ENCODE results near the gene KIF24. TPM values are rescaled to one million over a fixed set of nuclear protein-coding genes. Genes with fewer than 3 reads are reported as not detected.

The KIF24 gene
- total and polyA plus RNA-seq, 9 donors = 0.47 to 3.2 (median 1.00) TPM

- DNase-seq = no peak
- Histone ChIP-seq H3K36me3 (no peaks in the 10 kb centered on the region), H3K4me1 (ENCODE audit: insufficient read depth) (no peaks in the 10 kb centered on the region), H3K4me3 (no peak overlapping the region), H3K27me3 (no peaks in the 10 kb centered on the region), H3K27ac (no peak overlapping the region), H3K9me3 (no peaks in the 10 kb centered on the region)
- intact Hi-C loops (cut with DNase I) = loop anchor here in 2 of 4 donors (10.0 kb wide), 1 partner anchor 269 kb away; no protein-coding TSS in a partner anchor
- TF ChIP-seq CTCF (IDR thresholded peaks at IDR 0.05) (no peak), POLR2A (IDR thresholded peaks at IDR 0.05) (no peak), EP300 (IDR thresholded peaks at IDR 0.05) (no peak)
- WGBS, 3 donors = 87 to 90% (median 89%) methylated on average over 4 of the region's 4 CpGs
These were observed 6.3 kb upstream of the KIF24 start for GRCh38 chr9:34335376-34335775.

GRCh38 chr9:34334916-34335315 lies 5.8 kb upstream of the KIF24 start:
- H3K4me1 ChIP-seq (ENCODE audit: insufficient read depth) = no peaks in the 10 kb centered on the region
- H3K27ac ChIP-seq = no peak overlapping the region
- TF ChIP-seq POLR2A (IDR thresholded peaks at IDR 0.05) = no peak
- no peak for TF ChIP-seq CTCF (IDR thresholded peaks at IDR 0.05)
- TF ChIP-seq EP300 (IDR thresholded peaks at IDR 0.05) = no peak
- no peak overlapping the region for H3K4me3 ChIP-seq
- WGBS, 3 donors = 74 to 80% (median 78%) methylated on average over 2 of the region's 2 CpGs
- intact Hi-C loops (cut with DNase I) = loop anchor here in 3 of 4 donors (5.0 to 10.0 kb wide), 2 partner anchors 42 to 270 kb away; partner anchors contain the start of gene MYORG (in 1 of the 3)
- H3K36me3 ChIP-seq = no peaks in the 10 kb centered on the region
- DNase-seq = no peak
- no peaks in the 10 kb centered on the region for H3K27me3 ChIP-seq
- H3K9me3 ChIP-seq = no peaks in the 10 kb centered on the region

GRCh38 chr9:34334337-34334824 lies 5.3 kb upstream of the KIF24 start:
- DNase-seq = no peak
- no peaks in the 10 kb centered on the region for H3K4me1 ChIP-seq (ENCODE audit: insufficient read depth)
- no peak overlapping the region for H3K4me3 ChIP-seq
- WGBS, 3 donors = 36 to 56% (median 50%) methylated on average over 1 of the region's 1 CpG
- H3K27ac ChIP-seq = no peak overlapping the region
- H3K27me3 ChIP-seq = no peaks in the 10 kb centered on the region
- TF ChIP-seq POLR2A (IDR thresholded peaks at IDR 0.05) = no peak
- TF ChIP-seq EP300 (IDR thresholded peaks at IDR 0.05) = no peak
- no peak for TF ChIP-seq CTCF (IDR thresholded peaks at IDR 0.05)
- intact Hi-C loops (cut with DNase I) = loop anchor here in 3 of 4 donors (5.0 to 10.0 kb wide), 2 partner anchors 43 to 270 kb away; partner anchors contain the start of gene MYORG (in 1 of the 3)
- no peaks in the 10 kb centered on the region for H3K9me3 ChIP-seq
- no peaks in the 10 kb centered on the region for H3K36me3 ChIP-seq

- no peaks in the 10 kb centered on the region for H3K27me3 ChIP-seq
- TF ChIP-seq POLR2A (IDR thresholded peaks at IDR 0.05) (no peak), EP300 (IDR thresholded peaks at IDR 0.05) (no peak), CTCF (IDR thresholded peaks at IDR 0.05) (no peak)
- DNase-seq = no peak
- no peaks in the 10 kb centered on the region for H3K9me3 ChIP-seq
- H3K4me3 ChIP-seq = no peak overlapping the region
- no peaks in the 10 kb centered on the region for H3K36me3 ChIP-seq
- H3K27ac ChIP-seq = no peak overlapping the region
- WGBS, 3 donors = 41 to 65% (median 52%) methylated on average over 3 of the region's 3 CpGs
- intact Hi-C loops (cut with DNase I) = loop anchor here (2.0 to 10.0 kb wide), 3 partner anchors 43 to 271 kb away; partner anchors contain the start of gene MYORG (in 1 of the 4)
- H3K4me1 ChIP-seq (ENCODE audit: insufficient read depth) = no peaks in the 10 kb centered on the region
These were observed 4.8 kb upstream of the KIF24 start for GRCh38 chr9:34333836-34334235.
